Measurements from ENCODE around the gene GGACT. TPM values are rescaled to one million over a fixed set of nuclear protein-coding genes. Genes with fewer than 3 reads are reported as not detected.

Gene GGACT
- total RNA-seq = 3.7 TPM

GRCh38 chr13:100588331-100589177, at the start of gene GGACT:
Gene GGACT (minus strand): TSS chr13:100588789. CDS start chr13:100532591, 56,198 bp downstream.
- H3K27ac ChIP-seq (ENCODE audit: low read depth, low read length) = peak within 1 kb of the TSS; percentile 3
- H3K36me3 ChIP-seq (ENCODE audit: control insufficient read depth in 3 of 3, insufficient read depth in 3 of 3, low read length in 3 of 3) = no peaks in the 10 kb centered on the region
- peak within 1 kb of the TSS; percentile 70 to 78 (median 74) for H3K4me3 ChIP-seq (ENCODE audit: low read length in 3 of 3)
- peak within 1 kb of the TSS; percentile 63 to 89 (median 77) for H3K9ac ChIP-seq (ENCODE audit: low read depth in 1 of 3, low read length in 3 of 3)
- peaks cover 4 to 7% (median 5%) of the 10 kb centered on the region in 3 donors for H3K4me1 ChIP-seq (ENCODE audit: control insufficient read depth in 3 of 3, insufficient read depth in 3 of 3, low read length in 3 of 3)
- H3K27me3 ChIP-seq (ENCODE audit: control insufficient read depth in 3 of 3, insufficient read depth in 3 of 3, low read length in 3 of 3) = no peaks in the 10 kb centered on the region
- H3K9me3 ChIP-seq (ENCODE audit: control insufficient read depth in 3 of 3, low read length in 3 of 3) = no peaks in the 10 kb centered on the region

DNA sequence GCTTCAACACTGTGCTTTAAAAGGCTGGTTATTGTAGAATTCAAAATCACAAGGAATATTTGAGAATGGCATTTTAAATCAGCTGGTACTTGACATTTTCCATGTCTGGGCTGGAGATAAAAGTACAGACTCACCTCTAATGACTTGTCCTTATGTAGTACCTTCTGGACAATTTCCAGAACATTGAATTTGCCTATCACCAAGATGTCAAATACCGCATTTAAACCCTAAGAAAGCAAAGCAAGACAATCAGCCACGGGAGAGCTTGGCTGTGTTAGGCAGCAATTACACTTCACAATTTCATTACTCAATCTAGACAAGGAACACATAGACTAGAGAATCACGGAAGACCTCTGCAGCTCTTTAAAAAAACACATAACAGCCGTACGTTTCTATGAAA, 49.2 kb upstream of the GGACT start:
- H3K27me3 ChIP-seq (ENCODE audit: control insufficient read depth in 3 of 3, insufficient read depth in 3 of 3, low read length in 3 of 3) = no peaks in the 10 kb centered on the region
- no peak overlapping the region for H3K4me3 ChIP-seq (ENCODE audit: low read length in 3 of 3)
- H3K9me3 ChIP-seq (ENCODE audit: control insufficient read depth in 3 of 3, low read length in 3 of 3) = no peaks in the 10 kb centered on the region
- no peaks in the 10 kb centered on the region for H3K4me1 ChIP-seq (ENCODE audit: control insufficient read depth in 3 of 3, insufficient read depth in 3 of 3, low read length in 3 of 3)
- no peak overlapping the region for H3K9ac ChIP-seq (ENCODE audit: low read depth in 1 of 3, low read length in 3 of 3)
- H3K36me3 ChIP-seq (ENCODE audit: control insufficient read depth in 3 of 3, insufficient read depth in 3 of 3, low read length in 3 of 3) = peaks cover 15 to 40% (median 16%) of the 10 kb centered on the region in 3 donors
- no peak overlapping the region for H3K27ac ChIP-seq (ENCODE audit: low read depth, low read length)

- Histone ChIP-seq H3K9ac (ENCODE audit: low read depth in 1 of 3, low read length in 3 of 3) (no peak overlapping the region), H3K9me3 (ENCODE audit: control insufficient read depth in 3 of 3, low read length in 3 of 3) (no peaks in the 10 kb centered on the region), H3K36me3 (ENCODE audit: control insufficient read depth in 3 of 3, insufficient read depth in 3 of 3, low read length in 3 of 3) (peaks cover 12 to 42% (median 15%) of the 10 kb centered on the region in 3 donors), H3K4me1 (ENCODE audit: control insufficient read depth in 3 of 3, insufficient read depth in 3 of 3, low read length in 3 of 3) (no peaks in the 10 kb centered on the region), H3K27me3 (ENCODE audit: control insufficient read depth in 3 of 3, insufficient read depth in 3 of 3, low read length in 3 of 3) (no peaks in the 10 kb centered on the region), H3K27ac (ENCODE audit: low read depth, low read length) (no peak overlapping the region), H3K4me3 (ENCODE audit: low read length in 3 of 3) (no peak overlapping the region)
These were observed 48.8 kb upstream of the GGACT start for GRCh38 chr13:100637380-100637779.

- Histone ChIP-seq H3K27me3 (ENCODE audit: control insufficient read depth in 3 of 3, insufficient read depth in 3 of 3, low read length in 3 of 3) (no peaks in the 10 kb centered on the region), H3K4me3 (ENCODE audit: low read length in 3 of 3) (no peak overlapping the region), H3K9ac (ENCODE audit: low read depth in 1 of 3, low read length in 3 of 3) (no peak overlapping the region), H3K9me3 (ENCODE audit: control insufficient read depth in 3 of 3, low read length in 3 of 3) (no peaks in the 10 kb centered on the region), H3K4me1 (ENCODE audit: control insufficient read depth in 3 of 3, insufficient read depth in 3 of 3, low read length in 3 of 3) (no peaks in the 10 kb centered on the region), H3K27ac (ENCODE audit: low read depth, low read length) (no peak overlapping the region), H3K36me3 (ENCODE audit: control insufficient read depth in 3 of 3, insufficient read depth in 3 of 3, low read length in 3 of 3) (peaks cover 8 to 41% (median 10%) of the 10 kb centered on the region in 3 donors)
These were observed 47.9 kb upstream of the GGACT start for GRCh38 chr13:100636441-100636840.

DNA sequence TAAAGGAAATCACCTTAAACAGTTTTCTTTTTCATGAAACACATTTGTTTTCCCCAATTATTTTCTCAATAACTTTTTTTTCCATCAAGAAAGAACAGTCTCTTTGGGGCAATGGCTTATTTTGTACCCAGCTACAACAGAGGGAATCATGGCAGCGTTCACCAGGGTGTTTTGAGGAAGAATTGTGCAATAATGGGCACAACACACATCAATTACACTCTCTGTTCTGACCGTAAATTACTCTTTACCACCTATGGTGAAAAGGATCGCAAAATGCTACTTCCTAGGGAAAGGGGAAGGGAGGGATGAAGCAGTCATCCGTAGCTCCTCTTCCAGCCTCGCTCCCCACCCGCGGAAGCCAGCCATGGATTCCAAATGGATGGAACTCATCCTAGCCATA, 47.4 kb upstream of the GGACT start:
- Histone ChIP-seq H3K9me3 (ENCODE audit: control insufficient read depth in 3 of 3, low read length in 3 of 3) (no peaks in the 10 kb centered on the region), H3K27me3 (ENCODE audit: control insufficient read depth in 3 of 3, insufficient read depth in 3 of 3, low read length in 3 of 3) (no peaks in the 10 kb centered on the region), H3K4me1 (ENCODE audit: control insufficient read depth in 3 of 3, insufficient read depth in 3 of 3, low read length in 3 of 3) (no peaks in the 10 kb centered on the region), H3K4me3 (ENCODE audit: low read length in 3 of 3) (no peak overlapping the region), H3K9ac (ENCODE audit: low read depth in 1 of 3, low read length in 3 of 3) (no peak overlapping the region), H3K36me3 (ENCODE audit: control insufficient read depth in 3 of 3, insufficient read depth in 3 of 3, low read length in 3 of 3) (peaks cover 8 to 41% (median 10%) of the 10 kb centered on the region in 3 donors), H3K27ac (ENCODE audit: low read depth, low read length) (no peak overlapping the region)

DNA sequence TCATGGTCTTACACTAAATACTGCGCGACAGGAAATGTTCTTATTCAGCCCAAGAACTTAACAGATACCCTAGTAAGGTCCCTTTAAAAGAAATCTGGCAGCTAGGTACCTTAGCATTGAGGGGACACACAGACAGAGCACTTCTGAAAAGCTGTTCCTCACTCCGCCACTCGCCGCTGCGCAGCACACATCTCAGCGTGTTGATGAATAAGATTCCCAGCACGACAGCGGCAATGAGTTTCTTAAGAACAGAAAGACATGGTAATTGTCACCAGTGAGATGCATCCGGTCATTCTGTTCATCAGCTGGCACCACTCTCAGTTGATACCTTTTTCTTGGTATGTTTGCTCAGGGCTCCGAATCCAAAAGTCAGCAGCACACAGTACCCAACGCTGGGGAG, 46.1 kb upstream of the GGACT start:
- Histone ChIP-seq H3K36me3 (ENCODE audit: control insufficient read depth in 3 of 3, insufficient read depth in 3 of 3, low read length in 3 of 3) (peaks cover 8 to 40% (median 10%) of the 10 kb centered on the region in 3 donors), H3K4me3 (ENCODE audit: low read length in 3 of 3) (no peak overlapping the region), H3K9ac (ENCODE audit: low read depth in 1 of 3, low read length in 3 of 3) (no peak overlapping the region), H3K4me1 (ENCODE audit: control insufficient read depth in 3 of 3, insufficient read depth in 3 of 3, low read length in 3 of 3) (no peaks in the 10 kb centered on the region), H3K27ac (ENCODE audit: low read depth, low read length) (no peak overlapping the region), H3K27me3 (ENCODE audit: control insufficient read depth in 3 of 3, insufficient read depth in 3 of 3, low read length in 3 of 3) (no peaks in the 10 kb centered on the region), H3K9me3 (ENCODE audit: control insufficient read depth in 3 of 3, low read length in 3 of 3) (no peaks in the 10 kb centered on the region)

- Histone ChIP-seq H3K36me3 (ENCODE audit: control insufficient read depth in 3 of 3, insufficient read depth in 3 of 3, low read length in 3 of 3) (peaks cover 8 to 40% (median 14%) of the 10 kb centered on the region in 3 donors), H3K4me1 (ENCODE audit: control insufficient read depth in 3 of 3, insufficient read depth in 3 of 3, low read length in 3 of 3) (no peaks in the 10 kb centered on the region), H3K9ac (ENCODE audit: low read depth in 1 of 3, low read length in 3 of 3) (no peak overlapping the region), H3K4me3 (ENCODE audit: low read length in 3 of 3) (no peak overlapping the region), H3K27me3 (ENCODE audit: control insufficient read depth in 3 of 3, insufficient read depth in 3 of 3, low read length in 3 of 3) (no peaks in the 10 kb centered on the region), H3K27ac (ENCODE audit: low read depth, low read length) (no peak overlapping the region), H3K9me3 (ENCODE audit: control insufficient read depth in 3 of 3, low read length in 3 of 3) (no peaks in the 10 kb centered on the region)
These were observed 44.9 kb upstream of the GGACT start for GRCh38 chr13:100633461-100633860.

DNA sequence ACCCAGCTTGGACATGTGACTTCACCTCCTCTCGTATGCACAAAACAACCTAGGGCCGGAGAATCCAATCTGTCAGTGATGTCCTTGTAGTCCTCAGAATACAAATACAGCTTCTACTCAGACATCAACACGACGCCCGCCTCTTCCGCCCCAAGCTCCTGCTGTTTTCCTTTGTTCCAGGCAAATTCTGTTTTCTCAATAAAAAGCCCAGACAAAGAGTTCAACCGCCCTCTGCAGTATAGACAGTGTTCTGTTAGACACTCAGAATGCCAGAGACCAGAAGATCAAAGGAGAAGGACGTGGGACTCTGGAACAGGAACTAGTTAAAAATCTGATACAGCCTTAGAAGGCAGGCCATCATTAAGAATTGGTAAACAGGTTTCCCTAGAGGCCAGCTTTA, 42.0 kb upstream of the GGACT start:
- H3K9ac ChIP-seq (ENCODE audit: low read depth in 1 of 3, low read length in 3 of 3) = no peak overlapping the region
- no peaks in the 10 kb centered on the region for H3K27me3 ChIP-seq (ENCODE audit: control insufficient read depth in 3 of 3, insufficient read depth in 3 of 3, low read length in 3 of 3)
- H3K9me3 ChIP-seq (ENCODE audit: control insufficient read depth in 3 of 3, low read length in 3 of 3) = no peaks in the 10 kb centered on the region
- H3K4me1 ChIP-seq (ENCODE audit: control insufficient read depth in 3 of 3, insufficient read depth in 3 of 3, low read length in 3 of 3) = no peaks in the 10 kb centered on the region
- H3K4me3 ChIP-seq (ENCODE audit: low read length in 3 of 3) = no peak overlapping the region
- peaks cover 6 to 31% (median 21%) of the 10 kb centered on the region in 3 donors for H3K36me3 ChIP-seq (ENCODE audit: control insufficient read depth in 3 of 3, insufficient read depth in 3 of 3, low read length in 3 of 3)
- H3K27ac ChIP-seq (ENCODE audit: low read depth, low read length) = no peak overlapping the region

- no peak overlapping the region for H3K9ac ChIP-seq (ENCODE audit: low read depth in 1 of 3, low read length in 3 of 3)
- no peaks in the 10 kb centered on the region for H3K4me1 ChIP-seq (ENCODE audit: control insufficient read depth in 3 of 3, insufficient read depth in 3 of 3, low read length in 3 of 3)
- H3K36me3 ChIP-seq (ENCODE audit: control insufficient read depth in 3 of 3, insufficient read depth in 3 of 3, low read length in 3 of 3) = peaks cover 3 to 14% (median 13%) of the 10 kb centered on the region in 3 donors
- no peaks in the 10 kb centered on the region for H3K27me3 ChIP-seq (ENCODE audit: control insufficient read depth in 3 of 3, insufficient read depth in 3 of 3, low read length in 3 of 3)
- no peak overlapping the region for H3K27ac ChIP-seq (ENCODE audit: low read depth, low read length)
- no peaks in the 10 kb centered on the region for H3K9me3 ChIP-seq (ENCODE audit: control insufficient read depth in 3 of 3, low read length in 3 of 3)
- H3K4me3 ChIP-seq (ENCODE audit: low read length in 3 of 3) = no peak overlapping the region
These were observed 38.5 kb upstream of the GGACT start for GRCh38 chr13:100627120-100627519.

GRCh38 chr13:100625447-100625846, 36.9 kb upstream of the GGACT start:
- Histone ChIP-seq H3K27me3 (ENCODE audit: control insufficient read depth in 3 of 3, insufficient read depth in 3 of 3, low read length in 3 of 3) (peaks cover 0 to 2% (median 0%) of the 10 kb centered on the region in 3 donors), H3K36me3 (ENCODE audit: control insufficient read depth in 3 of 3, insufficient read depth in 3 of 3, low read length in 3 of 3) (peaks cover 3 to 15% (median 14%) of the 10 kb centered on the region in 3 donors), H3K9me3 (ENCODE audit: control insufficient read depth in 3 of 3, low read length in 3 of 3) (no peaks in the 10 kb centered on the region), H3K9ac (ENCODE audit: low read depth in 1 of 3, low read length in 3 of 3) (no peak overlapping the region), H3K4me1 (ENCODE audit: control insufficient read depth in 3 of 3, insufficient read depth in 3 of 3, low read length in 3 of 3) (no peaks in the 10 kb centered on the region), H3K27ac (ENCODE audit: low read depth, low read length) (no peak overlapping the region), H3K4me3 (ENCODE audit: low read length in 3 of 3) (no peak overlapping the region)
